Measurements from ENCODE around the gene PEX10.

The PEX10 gene

GRCh38 chr1:2418791-2419320 lies 6.5 kb upstream of the PEX10 start:
- DNase-seq = no peak

GRCh38 chr1:2417833-2418225 lies 5.5 kb upstream of the PEX10 start:
- no peak for DNase-seq

- DNase-seq = no peak
Measured at GRCh38 chr1:2417083-2417832, 4.9 kb upstream of the PEX10 start.

- DNase-seq = no peak
Measured at GRCh38 chr1:2416403-2416802, 4.0 kb upstream of the PEX10 start.

GRCh38 chr1:2415801-2416208 lies 3.4 kb upstream of the PEX10 start:
- DNase-seq = no peak

GRCh38 chr1:2415337-2415736 lies 3.0 kb upstream of the PEX10 start:
- DNase-seq = no peak

GRCh38 chr1:2414297-2414958 lies 2.1 kb upstream of the PEX10 start:
- DNase-seq = no peak

GRCh38 chr1:2413495-2414296 lies 1.3 kb upstream of the PEX10 start:
- no peak for DNase-seq

GRCh38 chr1:2412773-2413494 lies 570 bp upstream of the PEX10 start:
- peak; percentile 20 for DNase-seq

- no peak for DNase-seq
Measured at GRCh38 chr1:2411801-2412394, 466 bp downstream of the PEX10 start.

- no peak for DNase-seq
Measured at GRCh38 chr1:2409745-2410144, 2.6 kb downstream of the PEX10 start.

- DNase-seq = no peak
Measured at GRCh38 chr1:2408859-2409276, 3.5 kb downstream of the PEX10 start.

- DNase-seq = no peak
Measured at GRCh38 chr1:2408456-2408855, 3.9 kb downstream of the PEX10 start.

GRCh38 chr1:2407991-2408275 lies 4.4 kb downstream of the PEX10 start:
- no peak for DNase-seq

GRCh38 chr1:2407166-2407990 lies 5.0 kb downstream of the PEX10 start:
- no peak for DNase-seq

- no peak for DNase-seq
Measured at GRCh38 chr1:2406451-2407041, 5.8 kb downstream of the PEX10 start.

- DNase-seq = no peak
Measured at GRCh38 chr1:2405588-2406295, 6.6 kb downstream of the PEX10 start.

GRCh38 chr1:2404890-2405511 lies 7.4 kb downstream of the PEX10 start:
- no peak for DNase-seq

- no peak for DNase-seq
Measured at GRCh38 chr1:2404142-2404889, 8.0 kb downstream of the PEX10 start.
